IMR-90 (cell line): ENCODE measurements around the gene CCNI2. TPM values are rescaled to one million over a fixed set of nuclear protein-coding genes. Genes with fewer than 3 reads are reported as not detected.

ENCODE experiments used
- ATAC-seq: fragments of 200-7000 bp; cut with Tn5 transposase; 2 replicates; pipeline ENCODE4 v1.9.1; 2020; ENCODE audit warnings: low read depth, mild to moderate bottlenecking, moderate library complexity
- BruUV-seq: library from RNA; stranded (reverse); fragments of 400-500 nt; replicated peaks from 2 replicates; lab custom pipeline; 2021; lab: Mats Ljungman, UMichigan
- CTCF ChIA-PET: fragments of 300-600 bp; formaldehyde crosslinking; extraction: SDS; loops from one replicate; lab custom pipeline; 2021; ENCODE audit warnings: antibody characterized with exemption; lab: Yijun Ruan, JAX
- POLR2A ChIA-PET: fragments of 300-600 bp; sonication (Branson Sonifier 250); formaldehyde crosslinking; loops from one replicate; lab custom pipeline; 2022; ENCODE audit warnings: antibody characterized with exemption; ENCODE audit not compliant: unreplicated experiment; lab: Charles Lee
- DNase-seq: peaks from one replicate; pipeline ENCODE4 v3.0.0; 2013
- H2AFZ ChIP-seq: replicated peaks from 2 replicates; pipeline ENCODE3; 2013; ENCODE audit warnings: low read length, mild to moderate bottlenecking; ENCODE audit not compliant: poor library complexity
- H2AK5ac ChIP-seq: 2 replicates; pipeline ENCODE4 v1.6.1; 2013; ENCODE audit warnings: low read depth, low read length, inconsistent platforms
- H2AK9ac ChIP-seq: replicated peaks from 2 replicates; pipeline ENCODE3; 2013; ENCODE audit warnings: mild to moderate bottlenecking, low read depth, low read length, moderate library complexity; ENCODE audit not compliant: poor library complexity
- H2BK120ac ChIP-seq: 2 replicates; pipeline ENCODE4 v1.6.1; 2013; ENCODE audit warnings: low read depth, low read length, inconsistent platforms
- H2BK15ac ChIP-seq: 3 replicates; pipeline ENCODE4 v1.6.1; 2013; ENCODE audit warnings: low read depth, low read length, inconsistent platforms
- H2BK20ac ChIP-seq: 2 replicates; pipeline ENCODE4 v1.6.1; 2013; ENCODE audit warnings: low read depth, mild to moderate bottlenecking, inconsistent platforms, low read length, moderate library complexity
- H2BK5ac ChIP-seq: 2 replicates; pipeline ENCODE4 v1.6.1; 2013; ENCODE audit warnings: mild to moderate bottlenecking, low read depth, low read length, inconsistent platforms; ENCODE audit not compliant: poor library complexity, severe bottlenecking
- H3K14ac ChIP-seq: replicated peaks from 2 replicates; pipeline ENCODE4 v1.6.1; 2013; ENCODE audit warnings: low read depth, low read length, inconsistent platforms
- H3K18ac ChIP-seq: 2 replicates; pipeline ENCODE4 v1.6.1; 2013; ENCODE audit warnings: low read depth, low read length, control low read depth
- H3K23ac ChIP-seq: 2 replicates; pipeline ENCODE4 v1.6.1; 2013; ENCODE audit warnings: low read depth, low read length, inconsistent platforms
- H3K27ac ChIP-seq: 2 replicates; pipeline ENCODE4 v1.5.1; 2013; ENCODE audit warnings: mild to moderate bottlenecking, control low read depth, low read length; ENCODE audit not compliant: insufficient read depth
- H3K27me3 ChIP-seq: 2 replicates; pipeline ENCODE4 v1.6.1; 2013; ENCODE audit warnings: low read length; ENCODE audit not compliant: control insufficient read depth, insufficient read depth
- H3K36me3 ChIP-seq: 2 replicates; pipeline ENCODE4 v1.6.1; 2013; ENCODE audit warnings: low read length, mixed read lengths; ENCODE audit not compliant: control insufficient read depth, insufficient read depth
- H3K4ac ChIP-seq: 2 replicates; pipeline ENCODE4 v1.6.1; 2013; ENCODE audit warnings: low read depth, low read length, inconsistent platforms
- H3K4me1 ChIP-seq: 2 replicates; pipeline ENCODE4 v1.6.1; 2013; ENCODE audit warnings: low read length, mixed read lengths; ENCODE audit not compliant: control insufficient read depth, insufficient read depth
- H3K4me2 ChIP-seq: 2 replicates; pipeline ENCODE4 v1.6.1; 2013; ENCODE audit warnings: low read depth, mild to moderate bottlenecking, control low read depth, low read length, moderate library complexity
- H3K4me3 ChIP-seq: 2 replicates; pipeline ENCODE4 v1.5.1; 2013; ENCODE audit warnings: low read depth, mild to moderate bottlenecking, control low read depth, low read length, moderate library complexity; ENCODE audit not compliant: insufficient read depth
- H3K56ac ChIP-seq: 2 replicates; pipeline ENCODE4 v1.6.1; 2013; ENCODE audit warnings: low read length, inconsistent platforms; ENCODE audit not compliant: insufficient read depth; ENCODE audit errors: extremely low read depth
- H3K79me1 ChIP-seq, 2 experiments: 2 replicates each; pipeline ENCODE4 v1.6.1; 2013; ENCODE audit warnings: low read length in 2 of 2, inconsistent platforms in 1 of 2, low read depth in 1 of 2
- H3K9ac ChIP-seq: 2 replicates; pipeline ENCODE4 v1.6.1; 2013; ENCODE audit warnings: low read depth, low read length, control low read depth
- H3K9me1 ChIP-seq: 2 replicates; pipeline ENCODE4 v1.6.1; 2013; ENCODE audit warnings: low read length, inconsistent platforms; ENCODE audit not compliant: insufficient read depth
- H3K9me3 ChIP-seq: 2 replicates; pipeline ENCODE4 v1.6.1; 2013; ENCODE audit warnings: low read length; ENCODE audit not compliant: control insufficient read depth, insufficient read depth
- H4K20me1 ChIP-seq: 2 replicates; pipeline ENCODE4 v1.6.1; 2013; ENCODE audit warnings: low read length, inconsistent platforms; ENCODE audit not compliant: insufficient read depth
- H4K5ac ChIP-seq: 2 replicates; pipeline ENCODE4 v1.6.1; 2013; ENCODE audit warnings: mild to moderate bottlenecking, low read depth, low read length, control low read depth
- H4K8ac ChIP-seq, 2 experiments: 2 replicates each; pipeline ENCODE4 v1.6.1; 2013; ENCODE audit warnings: low read depth in 2 of 2, low read length in 2 of 2, control low read depth in 1 of 2, inconsistent platforms in 1 of 2
- H4K91ac ChIP-seq: 2 replicates; pipeline ENCODE4 v1.6.1; 2013; ENCODE audit warnings: low read depth, low read length, inconsistent platforms; ENCODE audit not compliant: insufficient read depth
- BHLHE40 ChIP-seq: fragments of 150-350 bp; IDR thresholded peaks from 2 replicates; pipeline ENCODE4 v1.6.1; 2016; ENCODE audit warnings: mild to moderate bottlenecking, low read depth, low read length
- CEBPB ChIP-seq: IDR thresholded peaks from 2 replicates; pipeline ENCODE4 v1.6.1; 2012; ENCODE audit warnings: low read depth, low read length, improper control_type of control experiment
- CHD1 ChIP-seq: IDR thresholded peaks from 2 replicates; pipeline ENCODE4 v1.6.1; 2012; ENCODE audit warnings: low read depth, low read length, improper control_type of control experiment
- FOS ChIP-seq: fragments of 150-350 bp; IDR thresholded peaks from 2 replicates; pipeline ENCODE4 v1.6.1; 2016; ENCODE audit warnings: low read depth, low read length
- MAZ ChIP-seq: IDR thresholded peaks from 2 replicates; pipeline ENCODE4 v1.6.1; 2012; ENCODE audit warnings: low read depth, mild to moderate bottlenecking, low read length, improper control_type of control experiment, moderate library complexity, borderline replicate concordance
- MXI1 ChIP-seq: IDR thresholded peaks from 2 replicates; pipeline ENCODE4 v1.6.1; 2012; ENCODE audit warnings: low read depth, mild to moderate bottlenecking, low read length, moderate library complexity, borderline replicate concordance
- NFE2L2 ChIP-seq: fragments of 150-350 bp; IDR thresholded peaks from 2 replicates; pipeline ENCODE4 v1.6.1; 2016; ENCODE audit warnings: low read depth, mild to moderate bottlenecking, low read length
- POLR2A ChIP-seq: IDR thresholded peaks from 2 replicates; pipeline ENCODE4 v1.6.1; 2012; ENCODE audit warnings: mild to moderate bottlenecking, low read depth, low read length
- RAD21 ChIP-seq: IDR thresholded peaks from 2 replicates; pipeline ENCODE4 v1.6.1; 2012; ENCODE audit warnings: low read length, improper control_type of control experiment
- RCOR1 ChIP-seq: IDR thresholded peaks from 2 replicates; pipeline ENCODE4 v1.6.1; 2012; ENCODE audit warnings: mild to moderate bottlenecking, low read length, improper control_type of control experiment; ENCODE audit not compliant: insufficient replicate concordance
- RFX5 ChIP-seq: IDR thresholded peaks from 2 replicates; pipeline ENCODE4 v1.8.0; 2012; ENCODE audit warnings: low read depth, mild to moderate bottlenecking, low read length, moderate library complexity
- SMC3 ChIP-seq: fragments of 150-350 bp; IDR thresholded peaks from 2 replicates; pipeline ENCODE4 v1.6.1; 2016; ENCODE audit warnings: low read depth, mild to moderate bottlenecking, antibody characterized with exemption, low read length, moderate library complexity
- WGBS, 2 experiments: methylation state at CpG; one replicate each; pipeline versions ENCODE4 v1.1.5 to v1.1.7; 2013; ENCODE audit warnings: missing lambda C conversion rate in 2 of 2; ENCODE audit not compliant: insufficient read length in 1 of 2; ENCODE audit errors: extremely low coverage in 2 of 2; 5-methylcytosine and 5-hydroxymethylcytosine counted together
- dilution Hi-C: fragments of 300-500 bp; cut with HindIII; formaldehyde crosslinking; loops from one replicate; pipeline ENCODE4 v1.14.3; 2018; ENCODE audit warnings: low sequenced_read_pairs; ENCODE audit not compliant: unreplicated experiment
- in situ Hi-C: fragments of 300-500 bp; cut with MboI; formaldehyde crosslinking; loops from 3 replicates; pipeline ENCODE4 v1.14.3; 2019; ENCODE audit warnings: low sequenced_read_pairs, inconsistent platforms, mixed read lengths
- intact Hi-C: fragments of 100-400 bp; cut with micrococcal nuclease; formaldehyde crosslinking; loops from 2 replicates; pipeline ENCODE4 v1.10.0; 2022
- polyA plus RNA-seq, 3 experiments: library from polyadenylated mRNA; depleted of rRNA; stranded (reverse); fragments of >200 nt; gene quantifications; 2 replicates each; pipeline ENCODE4 v1.2.3, GENCODE V29; 2012; ENCODE audit warnings: low replicate concordance in 1 of 3
- total RNA-seq: library from RNA; depleted of rRNA; stranded (reverse); fragments of >200 nt; gene quantifications from 2 replicates; pipeline ENCODE4 v1.2.3, GENCODE V29; 2012
- TF ChIP-seq, protein P1 (sequence below): conservative IDR thresholded peaks from 2 replicates; pipeline ENCODE4 v1.5.1; 2012; ENCODE audit warnings: mild to moderate bottlenecking, low read depth, low read length, improper control_type of control experiment
- TF ChIP-seq, protein P2 (sequence below): fragments of 150-350 bp; IDR thresholded peaks from 2 replicates; pipeline ENCODE4 v1.6.1; 2017; ENCODE audit warnings: mild to moderate bottlenecking, antibody characterized with exemption, low read length, low read depth

The CCNI2 gene
- total and polyA plus RNA-seq, 2 of the 4 experiments (the other 2 are of a cell fraction), result not detected

- H4K91ac ChIP-seq, result no peak overlapping the region
- H4K8ac ChIP-seq, result no peak overlapping the region
- no peak overlapping the region for H2BK5ac ChIP-seq
- H3K9me1 ChIP-seq, result no peaks in the 10 kb centered on the region
- no peaks in the 10 kb centered on the region for H3K27me3 ChIP-seq
- H3K27ac ChIP-seq, result no peak overlapping the region
- ChIA-PET POLR2A (no interaction called here), CTCF (interaction anchor here (0.5 to 1.1 kb wide), 3 partner anchors 11 to 194 kb away, joined by 3 read pairs; no protein-coding TSS in a partner anchor)
- H2BK15ac ChIP-seq, result no peak overlapping the region
- H2BK20ac ChIP-seq, result no peak overlapping the region
- intact Hi-C loops (loop anchor here (2.0 to 5.0 kb wide), 2 partner anchors 77 to 328 kb away; no protein-coding TSS in a partner anchor), in situ Hi-C loops (loop anchor here (10.0 kb wide), 2 partner anchors 190 to 330 kb away; no protein-coding TSS in a partner anchor), dilution Hi-C loops (no loop called here)
- H3K4me2 ChIP-seq, result no peak overlapping the region
- no peak overlapping the region for H2AK5ac ChIP-seq
- no peak overlapping the region for H2AK9ac ChIP-seq
- DNase-seq, result peak; percentile 15
- H3K23ac ChIP-seq, result no peak overlapping the region
- no peak overlapping the region for H3K9ac ChIP-seq
- no peaks in the 10 kb centered on the region for H3K79me1 ChIP-seq
- no peaks in the 10 kb centered on the region for H3K9me3 ChIP-seq
- H3K14ac ChIP-seq, result no peak overlapping the region
- 27% methylated on average over 2 of the region's 11 CpGs; no CpG with 5 or more reads in 1 of the 2 experiments for WGBS, 2 experiments
- no peaks in the 10 kb centered on the region for H3K4me1 ChIP-seq
- ATAC-seq, result peak; percentile 60; the same call in 1 of the 2 replicates
- no peak overlapping the region for H4K5ac ChIP-seq
- no peak overlapping the region for H3K18ac ChIP-seq
- H3K36me3 ChIP-seq, result peaks cover 1% of the 10 kb centered on the region; the same call in 1 of the 2 replicates
- H3K4ac ChIP-seq, result no peak overlapping the region
- no peak overlapping the region for H3K4me3 ChIP-seq
- no peak overlapping the region for H2BK120ac ChIP-seq
- H4K20me1 ChIP-seq, result no peaks in the 10 kb centered on the region
- no TSS peak for BruUV-seq
- H3K56ac ChIP-seq, result no peak overlapping the region
- no peak overlapping the region for H2AFZ ChIP-seq
- TF ChIP-seq, protein P1, sequence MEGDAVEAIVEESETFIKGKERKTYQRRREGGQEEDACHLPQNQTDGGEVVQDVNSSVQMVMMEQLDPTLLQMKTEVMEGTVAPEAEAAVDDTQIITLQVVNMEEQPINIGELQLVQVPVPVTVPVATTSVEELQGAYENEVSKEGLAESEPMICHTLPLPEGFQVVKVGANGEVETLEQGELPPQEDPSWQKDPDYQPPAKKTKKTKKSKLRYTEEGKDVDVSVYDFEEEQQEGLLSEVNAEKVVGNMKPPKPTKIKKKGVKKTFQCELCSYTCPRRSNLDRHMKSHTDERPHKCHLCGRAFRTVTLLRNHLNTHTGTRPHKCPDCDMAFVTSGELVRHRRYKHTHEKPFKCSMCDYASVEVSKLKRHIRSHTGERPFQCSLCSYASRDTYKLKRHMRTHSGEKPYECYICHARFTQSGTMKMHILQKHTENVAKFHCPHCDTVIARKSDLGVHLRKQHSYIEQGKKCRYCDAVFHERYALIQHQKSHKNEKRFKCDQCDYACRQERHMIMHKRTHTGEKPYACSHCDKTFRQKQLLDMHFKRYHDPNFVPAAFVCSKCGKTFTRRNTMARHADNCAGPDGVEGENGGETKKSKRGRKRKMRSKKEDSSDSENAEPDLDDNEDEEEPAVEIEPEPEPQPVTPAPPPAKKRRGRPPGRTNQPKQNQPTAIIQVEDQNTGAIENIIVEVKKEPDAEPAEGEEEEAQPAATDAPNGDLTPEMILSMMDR, result peak; percentile 48
- no peak for TF ChIP-seq POLR2A
- peak; percentile 43 for TF ChIP-seq RAD21
- no peak for TF ChIP-seq CHD1
- no peak for TF ChIP-seq MAZ
- TF ChIP-seq CEBPB, result peak; percentile 50
- peak; percentile 61 for TF ChIP-seq SMC3
- TF ChIP-seq RFX5, result no peak
- no peak for TF ChIP-seq BHLHE40
- TF ChIP-seq RCOR1, result no peak
- TF ChIP-seq NFE2L2, result no peak
- no peak for TF ChIP-seq FOS
- TF ChIP-seq, protein P2, sequence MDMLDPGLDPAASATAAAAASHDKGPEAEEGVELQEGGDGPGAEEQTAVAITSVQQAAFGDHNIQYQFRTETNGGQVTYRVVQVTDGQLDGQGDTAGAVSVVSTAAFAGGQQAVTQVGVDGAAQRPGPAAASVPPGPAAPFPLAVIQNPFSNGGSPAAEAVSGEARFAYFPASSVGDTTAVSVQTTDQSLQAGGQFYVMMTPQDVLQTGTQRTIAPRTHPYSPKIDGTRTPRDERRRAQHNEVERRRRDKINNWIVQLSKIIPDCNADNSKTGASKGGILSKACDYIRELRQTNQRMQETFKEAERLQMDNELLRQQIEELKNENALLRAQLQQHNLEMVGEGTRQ, result no peak
- no peak for TF ChIP-seq MXI1
Observed at GRCh38 chr5:132714456-132715307, 32.5 kb upstream of the CCNI2 start.
